A673 (cell line): Measurements from ENCODE around the gene RIC1.

Source experiments
- CTCF ChIP-seq: fragments of 300-800, 200-600 bp; sonication (generic); conservative IDR thresholded peaks from 2 replicates; pipeline ENCODE4 v1.5.1; 2017; ENCODE audit warnings: low read depth, mild to moderate bottlenecking, antibody characterized with exemption, low read length, moderate library complexity, mixed read lengths
- EZH2 ChIP-seq: fragments of 200-600 bp; sonication (generic); IDR thresholded peaks from 2 replicates; pipeline ENCODE4 v1.6.1; 2017; ENCODE audit warnings: borderline replicate concordance, low read depth, mild to moderate bottlenecking, mixed read lengths, antibody characterized with exemption, low read length; ENCODE audit not compliant: poor library complexity, severe bottlenecking

- TF ChIP-seq EZH2 (no peak), CTCF (no peak)
Observed at GRCh38 chr9:5708414-5708813, 79.5 kb downstream of the RIC1 start.
